ENCODE measurements around the gene SLC25A40. TPM values are rescaled to one million over a fixed set of nuclear protein-coding genes. Genes with fewer than 3 reads are reported as not detected.

The SLC25A40 gene
- total and polyA plus RNA-seq, 2 of the 13 experiments (the other 11 are each of a cell fraction or from before 2014, with no cell fraction given), result 12.9 to 13.6 TPM

GRCh38 chr7:87876040-87876868, at the start of gene SLC25A40, which contains the start of gene DBF4 (continued):
- TF ChIP-seq HOXA3 (CRISPR knock-in tag; IDR thresholded peaks at IDR 0.05) (peak; percentile 95), KDM5A (IDR thresholded peaks at IDR 0.05; ENCODE audit: borderline replicate concordance, low read length) (no peak), REPIN1 (CRISPR knock-in tag; IDR thresholded peaks at IDR 0.05; ENCODE audit: borderline replicate concordance, low read depth) (peak; percentile 14; the same call in 1 of the 2 replicates), MTA3 (CRISPR knock-in tag; IDR thresholded peaks at IDR 0.05) (no peak), CREBL2 (CRISPR knock-in tag; IDR thresholded peaks at IDR 0.05; ENCODE audit: borderline replicate concordance) (no peak; the same call in 1 of the 2 replicates), THAP9 (CRISPR knock-in tag; IDR thresholded peaks at IDR 0.05; ENCODE audit: borderline replicate concordance) (no peak; the same call in 1 of the 2 replicates), SMARCE1 (IDR thresholded peaks at IDR 0.05; ENCODE audit: borderline replicate concordance) (no peak), TFAP4 (IDR thresholded peaks at IDR 0.05; ENCODE audit: borderline replicate concordance, low read depth) (no peak), ARHGAP35 (CRISPR knock-in tag; IDR thresholded peaks at IDR 0.05; ENCODE audit: borderline replicate concordance) (peak; percentile 71; the same call in 1 of the 2 replicates), STAG1 (CRISPR knock-in tag; IDR thresholded peaks at IDR 0.05) (no peak), LCORL (IDR thresholded peaks at IDR 0.05) (no peak), LCORL (CRISPR knock-in tag; IDR thresholded peaks at IDR 0.05) (peak; percentile 81), ZNF143 (CRISPR knock-in tag; IDR thresholded peaks at IDR 0.05) (no peak; the same call in 1 of the 2 replicates), HDAC1 (CRISPR knock-in tag; IDR thresholded peaks at IDR 0.05) (peak; percentile 71), ZNF792 (CRISPR knock-in tag; IDR thresholded peaks at IDR 0.05) (no peak), ZNF646 (CRISPR knock-in tag; IDR thresholded peaks at IDR 0.05) (no peak; the same call in 1 of the 2 replicates), ZFP91 (CRISPR knock-in tag; IDR thresholded peaks at IDR 0.05; ENCODE audit: borderline replicate concordance) (peak; percentile 87)

Data from HepG2 (cell line).